ENCODE data around the gene PSMD13.

Gene PSMD13

DNA sequence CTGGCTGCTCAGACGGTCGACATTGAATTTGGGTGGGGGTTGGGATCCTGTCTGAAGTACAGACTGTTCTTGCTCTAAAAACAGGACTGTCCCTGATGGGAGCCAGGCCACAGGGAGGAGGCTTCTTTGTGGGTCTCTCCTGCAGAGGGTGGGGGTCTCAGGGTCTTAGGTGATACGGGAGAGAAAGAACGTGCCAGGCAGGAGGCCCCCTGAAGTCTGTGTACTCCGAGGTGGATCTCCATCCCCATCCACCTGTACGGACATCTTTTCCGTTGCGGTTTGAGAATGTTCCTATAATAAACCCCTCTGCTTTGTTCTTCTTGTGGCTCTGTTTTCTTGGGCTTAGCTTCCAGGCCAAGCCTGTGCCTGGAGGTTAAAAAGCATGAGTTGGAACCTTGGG is 15.9 kb downstream of the PSMD13 start:
- H3K27ac ChIP-seq = no peak overlapping the region
- TF ChIP-seq, protein P1, sequence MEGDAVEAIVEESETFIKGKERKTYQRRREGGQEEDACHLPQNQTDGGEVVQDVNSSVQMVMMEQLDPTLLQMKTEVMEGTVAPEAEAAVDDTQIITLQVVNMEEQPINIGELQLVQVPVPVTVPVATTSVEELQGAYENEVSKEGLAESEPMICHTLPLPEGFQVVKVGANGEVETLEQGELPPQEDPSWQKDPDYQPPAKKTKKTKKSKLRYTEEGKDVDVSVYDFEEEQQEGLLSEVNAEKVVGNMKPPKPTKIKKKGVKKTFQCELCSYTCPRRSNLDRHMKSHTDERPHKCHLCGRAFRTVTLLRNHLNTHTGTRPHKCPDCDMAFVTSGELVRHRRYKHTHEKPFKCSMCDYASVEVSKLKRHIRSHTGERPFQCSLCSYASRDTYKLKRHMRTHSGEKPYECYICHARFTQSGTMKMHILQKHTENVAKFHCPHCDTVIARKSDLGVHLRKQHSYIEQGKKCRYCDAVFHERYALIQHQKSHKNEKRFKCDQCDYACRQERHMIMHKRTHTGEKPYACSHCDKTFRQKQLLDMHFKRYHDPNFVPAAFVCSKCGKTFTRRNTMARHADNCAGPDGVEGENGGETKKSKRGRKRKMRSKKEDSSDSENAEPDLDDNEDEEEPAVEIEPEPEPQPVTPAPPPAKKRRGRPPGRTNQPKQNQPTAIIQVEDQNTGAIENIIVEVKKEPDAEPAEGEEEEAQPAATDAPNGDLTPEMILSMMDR (conservative IDR thresholded peaks at IDR 0.05) = no peak

DNA sequence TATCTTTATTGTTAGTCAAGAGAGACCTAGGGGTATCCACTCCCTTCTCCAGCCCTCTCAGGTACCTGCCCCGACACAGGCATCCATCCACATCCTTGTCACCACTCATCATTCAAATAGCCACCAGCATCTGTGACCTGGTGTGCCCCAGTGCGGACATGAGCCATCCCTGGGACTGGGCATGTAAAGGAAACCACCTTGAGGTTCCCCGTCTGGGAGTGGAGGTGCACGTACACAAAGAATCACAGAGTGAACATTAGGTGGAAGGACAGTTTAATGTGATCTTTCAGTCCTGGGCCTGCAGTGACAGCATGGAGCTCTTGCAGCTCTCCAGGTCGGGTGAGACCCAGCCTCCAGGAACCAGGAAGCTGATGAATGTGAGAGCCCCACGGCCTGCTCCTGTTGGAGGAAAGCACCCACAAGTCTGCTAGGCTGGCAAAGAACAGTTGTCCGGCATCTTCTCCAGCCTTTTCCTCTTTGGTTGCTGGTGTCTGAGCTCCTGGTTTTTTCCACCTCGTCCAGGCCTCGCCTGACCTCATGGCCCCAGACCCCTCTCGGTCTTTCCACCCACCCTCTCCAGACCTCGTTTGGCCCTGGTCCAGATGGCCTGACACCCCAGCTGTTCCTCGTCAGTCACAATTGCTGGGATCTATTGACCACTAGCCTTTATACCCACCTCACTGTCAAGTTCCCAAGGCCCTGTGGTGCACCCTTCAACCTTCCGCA is 16.5 kb downstream of the PSMD13 start:
- TF ChIP-seq, protein P1 (conservative IDR thresholded peaks at IDR 0.05) = no peak
- no peak overlapping the region for H3K27ac ChIP-seq

DNA sequence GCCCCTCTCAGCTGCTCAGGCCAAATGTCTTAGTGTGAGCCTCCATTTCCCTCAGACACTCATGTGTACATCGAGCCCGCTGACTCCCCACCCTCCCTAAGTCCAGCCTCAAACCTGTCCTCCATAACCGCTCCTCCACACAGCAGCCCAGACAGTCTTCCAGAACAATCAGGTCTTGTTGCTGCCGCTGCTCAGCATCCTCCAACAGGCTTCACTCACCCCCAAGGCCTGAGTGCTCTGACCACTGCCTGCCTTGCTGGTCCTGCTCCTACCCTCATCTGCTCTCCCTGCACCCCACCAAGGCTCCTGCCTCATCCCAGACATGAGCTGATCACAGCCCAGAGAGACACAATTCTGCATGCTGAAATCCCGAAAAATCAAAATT is 17.1 kb downstream of the PSMD13 start:
- H3K27ac ChIP-seq = no peak overlapping the region
- TF ChIP-seq, protein P1 (conservative IDR thresholded peaks at IDR 0.05) = no peak

DNA sequence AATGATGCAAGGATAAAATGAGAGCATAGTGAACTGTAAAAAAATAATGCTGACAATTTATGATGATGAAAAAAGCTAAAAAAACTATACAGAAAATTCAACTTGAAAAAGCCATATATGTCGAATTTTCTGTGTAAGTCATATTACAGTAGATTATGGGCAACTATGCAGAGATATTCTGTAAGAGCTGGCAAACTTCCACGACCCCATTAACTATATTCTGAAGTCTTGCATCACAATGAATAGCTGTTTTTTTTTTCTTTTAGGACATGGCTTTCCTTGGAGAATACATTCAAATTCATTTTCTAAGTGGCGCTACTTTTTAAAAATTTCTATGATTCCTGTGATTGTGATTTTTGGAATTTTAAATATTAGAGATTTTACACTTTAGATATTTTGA is 18.4 kb downstream of the PSMD13 start:
- no peak overlapping the region for H3K27ac ChIP-seq
- TF ChIP-seq, protein P1 (conservative IDR thresholded peaks at IDR 0.05) = no peak

DNA sequence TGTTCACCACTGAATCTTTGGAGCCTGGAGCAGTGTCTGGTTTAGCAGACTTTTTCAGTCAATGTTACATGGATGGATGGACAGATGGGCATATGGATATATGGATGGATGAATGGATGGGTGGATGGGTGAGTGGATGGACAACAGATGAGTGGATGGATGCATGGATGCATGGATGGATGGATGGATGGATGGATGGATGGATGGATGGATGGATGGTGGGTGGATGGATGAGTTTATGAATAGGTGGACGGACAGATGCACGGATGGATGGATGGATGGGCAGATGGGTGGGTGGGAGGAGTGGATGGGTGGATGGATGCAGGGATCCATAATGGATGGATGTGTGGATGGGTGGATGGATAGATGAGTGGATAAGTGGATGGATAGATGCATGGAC is 19.0 kb downstream of the PSMD13 start:
- no peak overlapping the region for H3K27ac ChIP-seq
- TF ChIP-seq, protein P1 (conservative IDR thresholded peaks at IDR 0.05) = no peak

DNA sequence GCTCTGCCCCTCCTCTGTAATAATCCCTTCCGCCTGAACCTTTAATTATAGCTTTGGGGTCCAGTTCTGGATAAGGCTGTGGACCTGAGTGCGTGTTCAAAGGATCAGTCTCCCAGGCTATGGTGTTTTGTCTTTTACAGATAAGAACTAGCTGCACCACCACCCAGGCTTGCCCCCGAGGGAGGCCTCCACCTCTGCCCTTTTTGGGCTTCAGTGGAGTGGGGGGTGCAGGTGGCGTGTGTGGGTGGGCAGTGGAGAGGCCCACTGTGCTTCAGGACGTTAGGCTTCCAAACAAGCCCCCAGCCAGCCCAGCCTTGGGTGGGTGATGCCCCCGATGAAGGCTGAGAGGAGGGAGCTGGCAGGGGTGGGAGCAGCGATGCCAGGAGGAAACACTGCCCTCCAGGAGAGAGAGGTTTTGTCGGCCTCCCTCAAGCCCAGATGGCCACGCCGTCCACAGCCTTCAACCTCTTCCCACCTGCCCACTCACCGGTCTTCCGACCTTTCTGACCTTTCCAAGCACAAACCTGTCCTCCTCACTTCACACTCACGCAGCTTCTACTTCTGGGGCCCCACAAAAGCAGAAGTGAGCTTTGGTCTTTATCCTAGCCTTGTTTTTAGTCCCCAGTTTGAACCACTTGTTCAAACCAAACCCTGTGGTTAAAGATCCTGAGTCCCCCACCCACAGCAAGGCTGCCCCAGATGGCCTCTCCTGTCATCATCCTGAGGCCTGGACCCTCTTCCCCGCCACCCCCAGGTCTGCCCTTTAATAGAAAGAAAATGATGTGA is 20.4 kb downstream of the PSMD13 start:
- TF ChIP-seq, protein P1 (conservative IDR thresholded peaks at IDR 0.05) = no peak
- H3K27ac ChIP-seq = no peak overlapping the region

DNA sequence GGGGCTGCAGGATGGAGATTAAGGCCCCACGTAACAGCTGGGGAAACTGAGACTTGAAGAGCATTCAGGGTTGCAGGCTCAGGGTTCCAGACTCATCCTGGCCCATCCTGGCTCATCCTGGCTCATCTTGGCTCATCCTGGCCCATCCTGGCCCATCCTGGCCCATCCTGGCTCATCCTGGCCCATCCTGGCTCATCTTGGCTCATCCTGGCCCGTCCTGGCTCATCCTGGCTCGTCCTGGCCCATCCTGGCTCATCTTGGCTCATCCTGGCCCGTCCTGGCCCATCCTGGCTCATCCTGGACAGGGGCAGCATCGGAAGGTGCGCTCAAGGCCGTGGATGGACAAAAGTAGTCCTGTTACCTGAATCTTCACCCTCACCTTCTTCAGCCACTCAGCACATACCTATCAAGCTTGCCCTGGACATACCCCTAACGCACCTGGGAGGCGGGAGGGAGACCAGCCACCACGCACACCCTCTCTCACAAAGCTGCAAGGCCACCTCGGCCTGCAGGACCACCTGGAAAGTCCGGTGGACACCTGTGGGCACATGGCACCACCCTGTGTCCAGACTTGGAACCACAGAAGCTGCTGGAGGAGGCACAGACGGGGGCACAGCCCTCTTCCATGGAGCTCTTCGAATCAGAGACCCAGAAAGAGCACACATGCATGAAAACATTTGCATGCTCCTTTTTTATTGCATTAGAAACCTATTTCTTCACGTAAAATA is 21.2 kb downstream of the PSMD13 start:
- no peak overlapping the region for H3K27ac ChIP-seq

More for the DNA sequence above, 21.2 kb downstream of the PSMD13 start:
- TF ChIP-seq, protein P1 (conservative IDR thresholded peaks at IDR 0.05) = peak; percentile 67

Measured in VCaP (cell line).